GM19099 (cell line): ENCODE measurements around the gene CELF6.

ENCODE experiments used
- POLR2A ChIP-seq: IDR thresholded peaks from 3 replicates; pipeline ENCODE4 v1.6.1; 2011; ENCODE audit warnings: low read depth; ENCODE audit not compliant: insufficient read length; ENCODE audit errors: extremely low read depth

CELF6 gene

GRCh38 chr15:72319985-72320671 lies at the start of gene CELF6:
TSS of gene CELF6 (minus strand) at chr15:72320157. CDS start at chr15:72319874, 283 bp downstream.
- TF ChIP-seq POLR2A, result no peak

DNA sequence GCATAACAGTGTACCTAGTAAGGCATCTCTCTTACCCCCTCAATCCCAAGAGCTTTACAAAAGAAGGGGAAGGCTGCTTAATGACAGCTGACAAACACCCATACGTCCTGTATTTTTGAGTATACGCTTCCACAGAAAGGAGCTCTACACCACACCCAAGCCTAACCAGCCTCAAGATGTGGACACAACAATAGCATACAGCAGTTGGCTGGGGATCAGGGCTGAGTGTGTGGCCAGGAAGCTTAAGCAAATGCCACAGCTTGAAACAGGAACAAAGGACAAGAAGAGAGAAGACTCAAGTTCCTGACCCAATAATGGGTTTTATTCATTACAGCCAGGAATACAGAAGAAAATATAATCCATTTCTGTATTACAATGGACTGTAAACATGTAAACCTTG lies 48.9 kb upstream of the CELF6 start:
- no peak for TF ChIP-seq POLR2A

DNA sequence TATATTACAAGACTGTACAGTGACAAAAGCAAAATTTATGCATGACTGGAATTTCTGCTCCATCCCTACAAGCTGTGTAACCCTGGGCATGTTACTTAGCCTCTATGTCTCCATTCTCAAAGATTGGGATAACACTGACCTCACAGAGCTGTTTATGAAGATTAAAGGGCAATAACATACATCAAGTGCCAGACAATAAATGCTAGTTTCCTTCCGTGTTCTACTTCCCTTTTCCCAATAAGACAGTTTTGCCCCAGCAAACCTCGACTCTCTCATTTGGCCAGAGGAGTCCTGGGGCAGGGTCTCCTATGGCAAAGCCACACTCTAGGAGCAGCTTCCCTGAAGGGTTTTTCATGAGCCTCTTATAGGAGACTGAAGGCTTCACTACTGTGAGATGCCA lies 48.4 kb upstream of the CELF6 start:
- TF ChIP-seq POLR2A, result no peak

DNA sequence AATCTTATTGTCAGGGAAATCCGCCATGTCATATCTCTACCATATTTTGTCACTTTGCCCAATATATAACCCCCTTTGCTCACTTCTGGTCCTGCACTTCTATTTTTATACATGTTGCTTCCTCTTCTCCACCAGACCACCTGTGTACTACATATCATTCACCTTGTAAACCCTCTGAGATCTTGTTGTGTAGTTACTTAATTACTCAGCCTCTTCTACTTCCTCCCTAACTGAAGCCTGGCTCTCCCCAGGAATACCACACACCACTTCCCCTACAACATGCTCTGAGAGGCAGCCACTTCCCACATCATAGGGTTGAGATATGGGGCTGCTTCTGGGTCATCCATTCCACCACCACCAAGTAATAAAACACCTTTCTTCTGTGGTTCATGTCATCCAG lies 45.9 kb upstream of the CELF6 start:
- no peak for TF ChIP-seq POLR2A

DNA sequence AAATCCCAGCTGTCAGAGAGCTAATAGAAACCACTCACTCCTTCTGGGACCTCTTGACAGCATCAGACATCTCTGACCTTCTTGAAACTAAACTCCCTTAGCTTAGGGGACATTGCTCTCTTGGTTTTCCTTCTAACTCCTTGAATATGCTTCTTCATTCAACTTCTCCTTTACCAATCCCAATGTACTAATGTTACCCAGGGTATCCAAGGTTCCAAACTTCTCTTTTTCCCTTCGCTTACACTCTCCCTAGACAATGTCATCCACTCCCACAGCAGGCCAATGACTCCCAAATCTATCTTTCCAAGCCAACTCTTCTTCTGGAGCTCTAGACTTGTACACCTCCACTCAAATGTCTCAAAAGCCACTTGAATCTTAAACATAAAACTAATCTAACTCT lies 41.2 kb upstream of the CELF6 start:
- no peak for TF ChIP-seq POLR2A

DNA sequence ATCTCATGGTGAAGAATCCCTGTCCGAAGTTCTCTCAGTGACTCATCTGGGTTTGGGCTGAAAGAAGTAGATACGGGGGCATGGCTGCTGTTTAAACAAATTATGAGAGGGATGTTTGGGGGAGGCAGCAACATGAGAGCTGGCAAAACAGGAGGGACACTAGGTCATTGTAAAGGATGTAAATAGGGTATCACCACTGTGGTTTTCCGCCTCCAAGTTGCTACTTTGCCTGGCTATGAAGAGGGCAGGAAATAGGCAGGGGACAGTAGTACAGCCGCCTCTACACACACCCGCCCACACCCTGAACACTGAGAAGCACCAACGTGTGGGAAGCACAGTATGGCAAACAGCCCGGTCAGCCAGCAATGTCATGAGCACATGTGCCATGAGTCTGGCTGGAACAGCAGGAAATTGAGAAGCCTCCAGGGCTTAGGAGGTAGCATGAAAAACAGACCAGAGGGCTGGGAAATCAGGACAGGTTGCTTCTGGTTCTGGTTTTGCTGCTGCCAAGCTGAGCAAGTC lies 38.8 kb upstream of the CELF6 start:
- no peak for TF ChIP-seq POLR2A

- TF ChIP-seq POLR2A, result no peak
These were observed 38.2 kb upstream of the CELF6 start for GRCh38 chr15:72358121-72358520.

DNA sequence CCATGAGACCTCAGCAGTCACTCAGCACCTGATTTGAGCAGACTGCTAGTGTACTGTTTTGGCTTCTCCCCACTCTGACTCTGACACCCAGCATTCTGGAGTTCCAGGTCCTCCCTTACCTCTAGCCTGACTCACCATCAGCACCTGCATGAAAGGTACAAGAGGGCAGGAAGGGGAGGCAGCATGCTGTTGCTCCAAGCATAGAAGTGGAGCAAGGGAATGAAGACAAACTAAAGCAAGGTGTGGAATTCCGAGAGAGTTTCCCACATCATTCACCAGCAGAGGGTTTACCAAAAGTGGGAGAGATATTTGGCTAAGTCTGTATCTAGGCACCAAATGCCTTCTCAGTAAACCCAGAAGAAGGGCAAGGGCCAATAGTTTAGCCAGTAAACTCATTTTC lies 34.5 kb upstream of the CELF6 start:
- TF ChIP-seq POLR2A, result no peak

DNA sequence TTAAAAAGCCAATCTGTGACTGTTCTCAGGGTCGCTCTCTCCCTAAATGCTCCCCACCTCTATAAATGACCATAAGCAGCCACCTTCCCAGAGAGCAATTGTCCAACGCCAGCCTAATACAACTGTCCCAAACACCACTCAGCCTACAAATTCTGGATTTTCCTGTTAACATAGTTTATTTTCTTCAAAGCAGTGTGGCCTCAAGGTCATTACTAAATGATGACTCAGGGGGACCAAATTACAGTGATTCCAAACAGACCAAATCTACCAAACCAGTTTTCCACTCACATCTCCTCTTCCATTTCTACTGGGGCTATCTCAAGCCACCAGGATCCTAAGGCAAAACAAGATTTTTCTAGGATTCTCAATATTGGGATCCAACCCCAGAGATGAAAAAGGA lies 33.3 kb upstream of the CELF6 start:
- TF ChIP-seq POLR2A, result no peak

- no peak for TF ChIP-seq POLR2A
These were observed 25.8 kb upstream of the CELF6 start for GRCh38 chr15:72345806-72346205.

- no peak for TF ChIP-seq POLR2A
These were observed 25.3 kb upstream of the CELF6 start for GRCh38 chr15:72345280-72345679.

DNA sequence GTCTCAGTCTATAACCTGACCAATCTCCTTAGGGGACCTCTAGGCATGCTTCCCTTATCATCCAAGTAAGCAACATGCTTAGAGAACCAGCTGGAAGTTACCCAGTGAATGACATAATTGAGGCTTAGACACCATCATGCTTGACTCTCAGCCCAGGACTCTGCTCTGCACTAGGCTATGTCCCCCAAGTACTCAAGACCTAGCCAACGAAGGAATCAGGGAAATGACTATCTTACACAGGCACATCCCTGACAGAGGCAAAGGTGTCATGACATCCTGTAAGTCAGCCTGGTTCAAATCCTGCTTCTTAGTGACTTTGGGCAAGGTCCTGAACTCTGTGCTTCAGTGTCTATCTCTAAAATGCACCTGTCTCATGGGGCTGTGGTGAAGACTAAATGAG lies 24.6 kb upstream of the CELF6 start:
- no peak for TF ChIP-seq POLR2A

- TF ChIP-seq POLR2A, result no peak
These were observed 22.4 kb upstream of the CELF6 start for GRCh38 chr15:72342385-72342784.

DNA sequence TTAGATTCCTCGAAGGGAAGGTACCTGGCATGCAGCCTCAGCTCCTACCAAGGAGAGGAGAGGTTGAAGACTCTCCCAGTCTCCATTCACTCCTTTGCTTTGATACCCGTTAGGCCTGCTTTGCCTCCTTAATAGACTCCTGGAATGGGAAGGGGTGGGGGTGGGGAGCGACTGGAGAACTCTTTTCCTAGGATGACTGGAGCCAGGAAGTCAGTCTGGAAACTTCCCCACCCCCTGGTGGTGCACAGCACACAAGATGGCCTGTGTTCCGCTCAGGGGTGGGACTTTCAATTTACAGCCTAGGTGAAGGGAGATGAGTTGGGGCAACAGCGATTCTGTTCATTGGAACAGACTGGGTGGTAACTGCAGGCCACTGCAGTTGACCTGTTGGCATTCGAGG lies 21.4 kb upstream of the CELF6 start:
- no peak for TF ChIP-seq POLR2A

DNA sequence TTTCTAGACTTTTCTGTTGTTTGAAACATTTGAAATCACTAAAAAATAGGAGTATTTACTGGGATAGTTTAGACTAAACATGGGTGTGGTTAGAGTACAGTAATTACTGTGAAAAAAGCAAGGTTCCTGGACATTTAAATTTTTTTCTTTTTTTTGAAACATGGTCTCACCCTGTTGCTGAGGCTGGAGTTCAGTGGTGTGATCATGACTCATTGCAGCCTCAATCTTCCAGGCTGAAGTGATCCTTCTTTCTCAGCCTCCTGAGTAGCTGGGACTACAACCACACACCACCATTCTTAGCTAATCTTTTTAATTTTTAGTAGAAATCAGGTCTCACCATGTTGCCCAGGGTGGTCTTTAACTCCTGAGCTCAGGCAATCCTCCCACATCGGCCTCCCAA lies 20.4 kb upstream of the CELF6 start:
- TF ChIP-seq POLR2A, result no peak

DNA sequence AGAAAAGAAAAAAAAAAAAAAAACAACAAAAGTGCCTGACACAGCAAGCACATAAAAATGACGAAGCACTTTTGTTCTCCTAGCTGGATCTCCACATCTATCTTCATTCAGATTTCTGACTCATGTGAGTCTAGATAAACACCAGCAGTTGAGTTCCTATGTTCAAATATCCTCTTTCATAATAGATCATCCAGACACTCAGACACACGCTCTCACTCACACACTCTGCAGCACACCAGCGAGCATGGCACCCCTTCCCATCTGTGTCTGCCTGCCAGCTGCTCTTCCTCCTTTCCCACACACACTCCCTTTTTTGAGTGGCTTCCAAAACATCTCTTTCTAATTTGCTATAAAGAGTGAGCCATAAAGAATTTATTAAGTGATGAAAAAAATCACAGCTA lies 19.8 kb upstream of the CELF6 start:
- TF ChIP-seq POLR2A, result no peak
